ENCODE measurements around the gene USP48. TPM values are rescaled to one million over a fixed set of nuclear protein-coding genes. Genes with fewer than 3 reads are reported as not detected.

Gene USP48
- total RNA-seq, 1 experiment from 2014 or later, result 84.8 TPM

- H3K18ac ChIP-seq (ENCODE audit: insufficient read length, low read depth, low read length), result no peak overlapping the region
- TF ChIP-seq CTCF (conservative IDR thresholded peaks at IDR 0.05), result no peak
- no peaks in the 10 kb centered on the region for H3K36me3 Mint-ChIP-seq (ENCODE audit: insufficient read depth in 1 of 3, low read depth in 3 of 3)
Observed at GRCh38 chr1:21636029-21636428, 146.9 kb downstream of the USP48 start.

More at GRCh38 chr1:21636029-21636428, 146.9 kb downstream of the USP48 start:
- Histone ChIP-seq H2AFZ (ENCODE audit: low read length) (no peak overlapping the region), H4K8ac (replicated peaks; ENCODE audit: insufficient read length, low read depth, low read length) (no peak overlapping the region), H3K23ac (ENCODE audit: insufficient read length, low read depth, low read length) (no peak overlapping the region), H2BK12ac (ENCODE audit: insufficient read length, low read depth, low read length) (no peak overlapping the region), H3K4me2 (ENCODE audit: insufficient read depth, insufficient read length, low read length) (no peak overlapping the region), H3K27me3 (ENCODE audit: insufficient read depth, low read length) (no peaks in the 10 kb centered on the region), H2BK20ac (ENCODE audit: low read depth, low read length, poor library complexity, severe bottlenecking) (no peak overlapping the region), H2AK5ac (ENCODE audit: insufficient read length, low read length) (no peak overlapping the region), H3K9ac (ENCODE audit: extremely low read depth, insufficient read length, low read length) (no peak overlapping the region), H4K91ac (ENCODE audit: insufficient read length, low read depth, low read length) (no peak overlapping the region), H2BK5ac (ENCODE audit: insufficient read length, low read length) (no peak overlapping the region), H3K27ac (ENCODE audit: insufficient read length, low read depth, low read length) (no peak overlapping the region), H2BK15ac (ENCODE audit: low read depth, low read length) (no peak overlapping the region), H4K5ac (ENCODE audit: insufficient read length, low read depth, low read length) (no peak overlapping the region), H2BK120ac (ENCODE audit: low read depth, low read length, poor library complexity, severe bottlenecking) (no peak overlapping the region), H3K79me2 (ENCODE audit: insufficient read depth, low read length) (no peaks in the 10 kb centered on the region), H4K20me1 (ENCODE audit: control insufficient read depth, insufficient read depth, insufficient read length) (no peaks in the 10 kb centered on the region), H3K23me2 (ENCODE audit: insufficient read length, low read depth, low read length, poor library complexity, severe bottlenecking) (no peaks in the 10 kb centered on the region), H3K4me1 (ENCODE audit: insufficient read depth, low read length) (no peaks in the 10 kb centered on the region; the same call in 1 of the 2 replicates), H3K4ac (ENCODE audit: low read depth, low read length) (no peak overlapping the region), H3K56ac (ENCODE audit: insufficient read length, low read depth, low read length) (no peak overlapping the region), H3T11ph (ENCODE audit: low read length) (no peak overlapping the region), H3K9me3 (ENCODE audit: control insufficient read depth, low read depth, low read length) (no peaks in the 10 kb centered on the region), H3K79me1 (ENCODE audit: insufficient read depth, low read depth, low read length, poor library complexity, severe bottlenecking) (no peaks in the 10 kb centered on the region), H3K14ac (ENCODE audit: insufficient read depth, low read length) (no peak overlapping the region)
- no peaks in the 10 kb centered on the region; the same call in 1 of the 2 replicates for H3K27me3 Mint-ChIP-seq (ENCODE audit: low read depth)
- H3K27ac Mint-ChIP-seq, result no peak overlapping the region
- H3K4me1 Mint-ChIP-seq, result peaks cover 36 to 55% of the 10 kb centered on the region in 2 experiments
- no peaks in the 10 kb centered on the region for H3K9me3 Mint-ChIP-seq
- WGBS (ENCODE audit: extremely low coverage, insufficient read length, low lambda C conversion rate), result no CpG with 5 or more reads among the region's 2 CpGs
- no peak overlapping the region for H3K4me3 Mint-ChIP-seq
- DNase-seq, result no peak
